ENCODE data around the gene CTXND1. TPM values are rescaled to one million over a fixed set of nuclear protein-coding genes. Genes with fewer than 3 reads are reported as not detected.

CTXND1 gene
- total RNA-seq, 1 donor from 2014 or later, result not detected

Other genes with a start within 250 kb of the CTXND1 start
- gene ZFAND6, start 192.5 kb downstream of the CTXND1 start, total RNA-seq, result 84.9 and 141 TPM in 2 replicates
- gene FAH, start 99.2 kb downstream of the CTXND1 start, total RNA-seq, result 14.9 and 23.9 TPM in 2 replicates
- 1.3 and 2.5 TPM in 2 replicates for gene ARNT2, start 152.2 kb upstream of the CTXND1 start, total RNA-seq